Colonic mucosa (tissue), 4 donors: ENCODE results near the gene AGL. TPM values are rescaled to one million over a fixed set of nuclear protein-coding genes. Genes with fewer than 3 reads are reported as not detected.

Source experiments
- DNase-seq: peaks from one replicate; pipeline ENCODE4 v3.0.0-alpha.2; 2020
- H3K27ac ChIP-seq: fragments of 200-600 bp; one replicate; pipeline ENCODE4 v1.8.0; 2021
- H3K27me3 ChIP-seq: fragments of 200-600 bp; one replicate; pipeline ENCODE4 v1.8.0; 2021
- H3K36me3 ChIP-seq: fragments of 200-600 bp; one replicate; pipeline ENCODE4 v1.8.0; 2021
- H3K4me1 ChIP-seq: fragments of 200-600 bp; one replicate; pipeline ENCODE4 v1.8.0; 2021; ENCODE audit warnings: mild to moderate bottlenecking
- H3K4me3 ChIP-seq: fragments of 200-600 bp; one replicate; pipeline ENCODE4 v1.8.0; 2021
- H3K9ac ChIP-seq, 2 donors: one replicate each; pipeline ENCODE4 v1.7.0; 2013; ENCODE audit warnings: control low read depth in 2 of 2, low read depth in 2 of 2, low read length in 2 of 2
- H3K9me3 ChIP-seq: fragments of 200-600 bp; one replicate; pipeline ENCODE4 v1.8.0; 2021
- intact Hi-C: fragments of 100-400 bp; cut with DNase I; formaldehyde crosslinking; loops from one replicate; pipeline ENCODE4 v1.14.1; 2022
- total RNA-seq, 2 donors: library from RNA; stranded (reverse); fragmentation: NEBNext Ultra II Directional in 1 of 2; extraction: Animal tissue kit (Norgen Biotek cat#: 25700) in 1 of 2; gene quantifications; one replicate each; pipeline ENCODE4 v1.2.1, GENCODE V29; 2021
- TF ChIP-seq, protein P1 (sequence below): fragments of 200-600 bp; IDR thresholded peaks from one replicate; pipeline ENCODE4 v1.8.0; 2022; ENCODE audit warnings: antibody characterized with exemption, mild to moderate bottlenecking
- donor health status: healthy.
- donor health status: DM: no; HTN: no; CAD: no.
- donor health status: DM: no; HTN: no; CAD: no.

AGL gene
- total RNA-seq, 2 donors from 2014 or later = 17.9 to 27.5 TPM

DNA sequence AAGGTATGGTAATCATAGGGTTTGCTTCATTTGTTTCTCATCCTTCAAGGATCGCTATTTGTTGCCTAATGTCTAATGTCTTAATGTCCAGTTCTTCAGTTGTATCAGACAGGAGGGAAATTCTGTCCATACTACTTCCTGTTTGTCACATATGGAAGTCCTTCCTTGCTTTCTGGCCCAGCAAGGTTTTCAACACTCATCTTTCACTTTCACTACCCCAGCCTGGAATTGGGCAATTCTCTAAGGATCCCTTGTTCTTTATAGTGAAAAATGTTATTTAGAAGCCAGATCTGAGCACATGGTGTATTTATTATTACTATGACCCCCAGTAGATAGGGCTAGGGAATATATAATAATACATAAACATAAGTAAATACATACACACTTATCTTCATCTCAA, 69.1 kb downstream of the AGL start:
- Histone ChIP-seq H3K4me1 (no peaks in the 10 kb centered on the region), H3K9ac (no peak overlapping the region), H3K27ac (no peak overlapping the region), H3K36me3 (no peaks in the 10 kb centered on the region), H3K9me3 (no peaks in the 10 kb centered on the region), H3K27me3 (no peaks in the 10 kb centered on the region), H3K4me3 (no peak overlapping the region)
- intact Hi-C loops = no loop called here
- DNase-seq = no peak
- TF ChIP-seq, protein P1, sequence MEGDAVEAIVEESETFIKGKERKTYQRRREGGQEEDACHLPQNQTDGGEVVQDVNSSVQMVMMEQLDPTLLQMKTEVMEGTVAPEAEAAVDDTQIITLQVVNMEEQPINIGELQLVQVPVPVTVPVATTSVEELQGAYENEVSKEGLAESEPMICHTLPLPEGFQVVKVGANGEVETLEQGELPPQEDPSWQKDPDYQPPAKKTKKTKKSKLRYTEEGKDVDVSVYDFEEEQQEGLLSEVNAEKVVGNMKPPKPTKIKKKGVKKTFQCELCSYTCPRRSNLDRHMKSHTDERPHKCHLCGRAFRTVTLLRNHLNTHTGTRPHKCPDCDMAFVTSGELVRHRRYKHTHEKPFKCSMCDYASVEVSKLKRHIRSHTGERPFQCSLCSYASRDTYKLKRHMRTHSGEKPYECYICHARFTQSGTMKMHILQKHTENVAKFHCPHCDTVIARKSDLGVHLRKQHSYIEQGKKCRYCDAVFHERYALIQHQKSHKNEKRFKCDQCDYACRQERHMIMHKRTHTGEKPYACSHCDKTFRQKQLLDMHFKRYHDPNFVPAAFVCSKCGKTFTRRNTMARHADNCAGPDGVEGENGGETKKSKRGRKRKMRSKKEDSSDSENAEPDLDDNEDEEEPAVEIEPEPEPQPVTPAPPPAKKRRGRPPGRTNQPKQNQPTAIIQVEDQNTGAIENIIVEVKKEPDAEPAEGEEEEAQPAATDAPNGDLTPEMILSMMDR = no peak

DNA sequence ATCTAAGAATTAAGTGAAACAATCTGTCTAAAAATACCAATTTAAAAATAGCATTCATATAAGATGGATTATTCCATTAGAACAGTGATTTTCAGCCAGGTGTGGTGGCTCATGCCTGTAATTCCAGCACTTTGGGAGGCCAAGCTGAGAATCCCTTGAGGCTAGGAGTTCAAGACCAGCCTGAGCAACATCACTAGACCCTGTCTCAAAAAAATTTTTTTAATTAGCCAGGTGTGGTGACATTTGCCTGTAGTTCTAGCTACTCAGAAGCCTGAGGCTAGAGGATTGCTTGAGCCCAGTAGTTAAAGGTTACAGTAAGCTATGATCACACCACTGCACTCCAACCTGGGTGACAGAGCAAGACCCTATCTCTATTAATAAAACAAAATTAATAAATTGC, 84.6 kb downstream of the AGL start:
- H3K9ac ChIP-seq = no peak overlapping the region

DNA sequence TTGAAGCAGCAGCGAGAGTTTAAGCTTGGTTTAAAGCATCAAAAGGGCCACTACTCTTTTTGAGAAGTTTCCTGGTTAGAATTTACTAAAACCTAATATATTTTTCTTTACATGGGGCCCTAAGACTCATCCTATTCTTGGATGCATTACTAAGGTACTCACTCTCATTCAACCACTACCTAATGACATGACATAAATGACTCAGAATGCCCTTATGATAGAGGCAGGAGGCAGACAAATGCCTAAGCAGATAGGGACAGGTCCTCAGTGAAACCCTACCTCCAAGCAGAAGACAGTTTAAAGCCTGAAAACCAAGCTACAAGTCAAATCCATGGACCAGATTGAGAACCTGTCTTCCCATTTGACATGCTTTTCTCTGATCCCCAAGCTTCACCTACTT, 85.4 kb downstream of the AGL start:
- TF ChIP-seq, protein P1 = no peak
- no peak overlapping the region for H3K4me3 ChIP-seq
- no peak overlapping the region for H3K9ac ChIP-seq
- no peak for DNase-seq
- intact Hi-C loops = no loop called here
- H3K9me3 ChIP-seq = no peaks in the 10 kb centered on the region
- H3K36me3 ChIP-seq = no peaks in the 10 kb centered on the region
- no peak overlapping the region for H3K27ac ChIP-seq
- no peaks in the 10 kb centered on the region for H3K4me1 ChIP-seq
- H3K27me3 ChIP-seq = no peaks in the 10 kb centered on the region

More for the DNA sequence above, 84.6 kb downstream of the AGL start:
- H3K9me3 ChIP-seq = no peaks in the 10 kb centered on the region
- no peak for DNase-seq
- H3K36me3 ChIP-seq = no peaks in the 10 kb centered on the region
- intact Hi-C loops = no loop called here
- H3K27ac ChIP-seq = no peak overlapping the region
- H3K4me3 ChIP-seq = no peak overlapping the region
- no peaks in the 10 kb centered on the region for H3K4me1 ChIP-seq
- no peaks in the 10 kb centered on the region for H3K27me3 ChIP-seq
- TF ChIP-seq, protein P1 = no peak

DNA sequence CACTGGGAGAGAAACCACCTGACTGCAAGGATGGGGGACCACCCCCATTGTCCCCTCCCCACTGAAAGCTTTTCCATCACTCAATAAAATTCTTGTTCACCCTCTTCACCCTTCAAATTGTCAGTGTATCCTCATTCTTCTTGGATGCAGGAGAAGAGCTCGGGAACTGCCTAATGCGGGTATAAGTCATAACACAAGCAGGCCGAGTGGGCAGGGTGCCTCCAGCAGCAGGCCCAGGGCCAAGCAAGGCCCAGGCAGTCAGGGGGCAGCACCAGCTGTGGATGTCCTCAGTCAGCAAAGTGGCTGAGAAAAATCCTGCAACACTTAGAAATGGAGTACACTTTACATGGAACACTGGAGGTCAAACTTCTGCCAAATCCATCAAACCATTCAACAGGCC, 85.9 kb downstream of the AGL start:
- TF ChIP-seq, protein P1 = no peak
- no peak overlapping the region for H3K27ac ChIP-seq
- no peak overlapping the region for H3K4me3 ChIP-seq
- DNase-seq = no peak
- no peaks in the 10 kb centered on the region for H3K27me3 ChIP-seq
- H3K9me3 ChIP-seq = no peaks in the 10 kb centered on the region
- intact Hi-C loops = no loop called here
- H3K9ac ChIP-seq = no peak overlapping the region
- no peaks in the 10 kb centered on the region for H3K36me3 ChIP-seq
- H3K4me1 ChIP-seq = no peaks in the 10 kb centered on the region

DNA sequence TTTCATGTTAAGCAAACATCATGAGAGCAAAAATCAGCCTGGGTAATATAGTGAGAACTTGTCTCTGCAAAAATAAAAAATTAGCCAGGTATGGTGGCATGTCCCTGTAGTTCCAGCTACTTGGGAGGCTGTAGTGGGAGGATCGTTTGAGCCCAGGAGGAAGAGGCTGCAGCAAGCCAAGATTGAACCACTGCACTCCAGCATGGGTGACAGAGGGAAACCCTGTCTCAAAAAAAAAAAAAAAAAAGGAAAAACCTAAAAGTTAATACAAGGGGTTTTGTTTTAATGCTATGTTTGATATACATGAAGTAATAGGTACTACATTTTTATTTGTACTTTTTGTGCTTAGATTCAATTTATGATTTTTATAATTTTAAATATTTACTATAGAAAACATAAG, 92.6 kb downstream of the AGL start:
- no peak overlapping the region for H3K4me3 ChIP-seq
- no peak overlapping the region for H3K9ac ChIP-seq
- no peak overlapping the region for H3K27ac ChIP-seq
- H3K9me3 ChIP-seq = no peaks in the 10 kb centered on the region
- TF ChIP-seq, protein P1 = no peak
- no peaks in the 10 kb centered on the region for H3K27me3 ChIP-seq
- H3K4me1 ChIP-seq = no peaks in the 10 kb centered on the region
- no peaks in the 10 kb centered on the region for H3K36me3 ChIP-seq
- no peak for DNase-seq
- intact Hi-C loops = no loop called here
